MM.1S (cell line): ENCODE measurements around the gene SUSD1.
A peak's percentile ranks its signal among the peaks of the same experiment; 100 is the strongest.

Experiments
- DNase-seq: peaks from one replicate; pipeline ENCODE4 v3.0.0-alpha.2; 2015
- H2AFZ ChIP-seq: fragments of 300-600 bp; sonication (generic); 2 replicates; pipeline ENCODE4 v1.6.0; 2016; ENCODE audit warnings: antibody characterized with exemption, low read length
- H3F3A ChIP-seq: fragments of 300-600 bp; sonication (generic); 2 replicates; pipeline ENCODE4 v1.6.1; 2016; ENCODE audit warnings: mild to moderate bottlenecking, antibody characterized with exemption, low read length, moderate library complexity, mixed read lengths; ENCODE audit not compliant: insufficient read depth
- H3K27ac ChIP-seq: fragments of 300-600 bp; sonication (generic); 2 replicates; pipeline ENCODE4 v1.5.1; 2016; ENCODE audit warnings: mild to moderate bottlenecking, low read length
- H3K27me3 ChIP-seq: fragments of 300-600 bp; sonication (generic); replicated peaks from 2 replicates; pipeline ENCODE4 v1.6.0; 2016; ENCODE audit warnings: low read length; ENCODE audit not compliant: insufficient read depth
- H3K36me3 ChIP-seq: fragments of 300-600 bp; sonication (generic); replicated peaks from 2 replicates; pipeline ENCODE4 v1.6.1; 2016; ENCODE audit warnings: mild to moderate bottlenecking, low read length, mixed read lengths; ENCODE audit not compliant: insufficient read depth
- H3K4me1 ChIP-seq: fragments of 300-600 bp; sonication (generic); 2 replicates; pipeline ENCODE4 v1.6.1; 2016; ENCODE audit warnings: low read length, mixed read lengths
- H3K4me2 ChIP-seq: fragments of 300-600 bp; sonication (generic); 2 replicates; pipeline ENCODE4 v1.6.0; 2016; ENCODE audit warnings: low read depth, low read length
- H3K4me3 ChIP-seq: fragments of 300-600 bp; sonication (generic); 2 replicates; pipeline ENCODE4 v1.5.1; 2016; ENCODE audit warnings: low read length, mixed read lengths
- H3K79me2 ChIP-seq: fragments of 300-600 bp; sonication (generic); 2 replicates; pipeline ENCODE4 v1.6.1; 2016; ENCODE audit warnings: mixed run types, low read length, mixed read lengths
- H3K9ac ChIP-seq: fragments of 300-600 bp; sonication (generic); 2 replicates; pipeline ENCODE4 v1.6.1; 2016; ENCODE audit warnings: low read length, mixed read lengths
- H3K9me2 ChIP-seq: fragments of 300-600 bp; sonication (generic); replicated peaks from 2 replicates; pipeline ENCODE4 v1.6.1; 2016; ENCODE audit warnings: mild to moderate bottlenecking, low read length, mixed read lengths; ENCODE audit not compliant: insufficient read depth
- H3K9me3 ChIP-seq: fragments of 300-600 bp; sonication (generic); replicated peaks from 2 replicates; pipeline ENCODE4 v1.6.1; 2016; ENCODE audit warnings: mild to moderate bottlenecking, low read length, mixed read lengths; ENCODE audit not compliant: insufficient read depth
- H4K20me1 ChIP-seq: fragments of 300-600 bp; sonication (generic); 2 replicates; pipeline ENCODE4 v1.6.1; 2016; ENCODE audit warnings: mild to moderate bottlenecking, low read length, moderate library complexity, mixed read lengths; ENCODE audit not compliant: insufficient read depth
- CTCF ChIP-seq: fragments of 300-600 bp; sonication (generic); IDR thresholded peaks from 2 replicates; pipeline ENCODE4 v1.5.1; 2016; ENCODE audit warnings: antibody characterized with exemption, low read length, mixed read lengths
- EZH2 ChIP-seq: fragments of 300-600 bp; sonication (generic); optimal IDR thresholded peaks from 2 replicates; pipeline ENCODE3; 2017; ENCODE audit warnings: low read depth, mild to moderate bottlenecking, antibody characterized with exemption, low read length, mixed read lengths
- EZH2phosphoT487 ChIP-seq: fragments of 300-600 bp; sonication (generic); IDR thresholded peaks from 2 replicates; pipeline ENCODE4 v1.6.1; 2018; ENCODE audit warnings: antibody characterized with exemption, low read length

Gene SUSD1

GRCh38 chr9:112112941-112113681 lies 62.0 kb downstream of the SUSD1 start:
- Histone ChIP-seq H3K4me3 (no peak overlapping the region), H3K79me2 (no peaks in the 10 kb centered on the region), H3K4me2 (no peak overlapping the region), H3K27ac (no peak overlapping the region), H2AFZ (no peak overlapping the region), H3K4me1 (no peaks in the 10 kb centered on the region), H3K9me2 (no peaks in the 10 kb centered on the region), H3K36me3 (no peaks in the 10 kb centered on the region), H3K9me3 (no peaks in the 10 kb centered on the region), H3K9ac (no peak overlapping the region), H3K27me3 (no peaks in the 10 kb centered on the region), H3F3A (no peaks in the 10 kb centered on the region), H4K20me1 (no peaks in the 10 kb centered on the region)
- DNase-seq = no peak
- TF ChIP-seq EZH2phosphoT487 (no peak), CTCF (peak; percentile 33), EZH2 (no peak)

- TF ChIP-seq EZH2phosphoT487 = no peak
Measured at GRCh38 chr9:112112519-112112918, 62.6 kb downstream of the SUSD1 start.

GRCh38 chr9:112111461-112111860 lies 63.6 kb downstream of the SUSD1 start:
- Histone ChIP-seq H3K4me2 (no peak overlapping the region), H3K4me1 (no peaks in the 10 kb centered on the region), H4K20me1 (no peaks in the 10 kb centered on the region), H3K27me3 (no peaks in the 10 kb centered on the region), H2AFZ (no peak overlapping the region), H3F3A (no peaks in the 10 kb centered on the region), H3K79me2 (no peaks in the 10 kb centered on the region), H3K27ac (no peak overlapping the region), H3K9me2 (no peaks in the 10 kb centered on the region), H3K36me3 (no peaks in the 10 kb centered on the region), H3K9ac (no peak overlapping the region), H3K4me3 (no peak overlapping the region), H3K9me3 (no peaks in the 10 kb centered on the region)
- no peak for DNase-seq
- TF ChIP-seq EZH2phosphoT487 (no peak), CTCF (no peak), EZH2 (no peak)

More at GRCh38 chr9:112112519-112112918, 62.6 kb downstream of the SUSD1 start:
- Histone ChIP-seq H3K9me2 (no peaks in the 10 kb centered on the region), H3K36me3 (no peaks in the 10 kb centered on the region), H3K9ac (no peak overlapping the region), H3F3A (no peaks in the 10 kb centered on the region), H2AFZ (no peak overlapping the region), H3K27ac (no peak overlapping the region), H3K4me1 (no peaks in the 10 kb centered on the region), H3K4me2 (no peak overlapping the region), H3K27me3 (no peaks in the 10 kb centered on the region), H3K79me2 (no peaks in the 10 kb centered on the region), H3K9me3 (no peaks in the 10 kb centered on the region), H3K4me3 (no peak overlapping the region), H4K20me1 (no peaks in the 10 kb centered on the region)
- no peak for DNase-seq

GRCh38 chr9:112110777-112111113 lies 64.4 kb downstream of the SUSD1 start:
- H3K4me3 ChIP-seq = no peak overlapping the region
- no peak overlapping the region for H3K4me2 ChIP-seq
- no peaks in the 10 kb centered on the region for H3K36me3 ChIP-seq
- H3K9ac ChIP-seq = no peak overlapping the region
- DNase-seq = no peak
- H3K9me3 ChIP-seq = no peaks in the 10 kb centered on the region
- no peak overlapping the region for H2AFZ ChIP-seq
- no peak overlapping the region for H3K27ac ChIP-seq
- H3K27me3 ChIP-seq = no peaks in the 10 kb centered on the region
- TF ChIP-seq CTCF (no peak), EZH2 (no peak), EZH2phosphoT487 (no peak)
- H3K9me2 ChIP-seq = no peaks in the 10 kb centered on the region
- no peaks in the 10 kb centered on the region for H3K79me2 ChIP-seq
- no peaks in the 10 kb centered on the region for H4K20me1 ChIP-seq
- no peaks in the 10 kb centered on the region for H3F3A ChIP-seq
- no peaks in the 10 kb centered on the region for H3K4me1 ChIP-seq
